Measurements from ENCODE around the gene DKK1.
A peak's percentile ranks its signal among the peaks of the same experiment; 100 is the strongest.

DKK1 gene, protein sequence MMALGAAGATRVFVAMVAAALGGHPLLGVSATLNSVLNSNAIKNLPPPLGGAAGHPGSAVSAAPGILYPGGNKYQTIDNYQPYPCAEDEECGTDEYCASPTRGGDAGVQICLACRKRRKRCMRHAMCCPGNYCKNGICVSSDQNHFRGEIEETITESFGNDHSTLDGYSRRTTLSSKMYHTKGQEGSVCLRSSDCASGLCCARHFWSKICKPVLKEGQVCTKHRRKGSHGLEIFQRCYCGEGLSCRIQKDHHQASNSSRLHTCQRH

DNA sequence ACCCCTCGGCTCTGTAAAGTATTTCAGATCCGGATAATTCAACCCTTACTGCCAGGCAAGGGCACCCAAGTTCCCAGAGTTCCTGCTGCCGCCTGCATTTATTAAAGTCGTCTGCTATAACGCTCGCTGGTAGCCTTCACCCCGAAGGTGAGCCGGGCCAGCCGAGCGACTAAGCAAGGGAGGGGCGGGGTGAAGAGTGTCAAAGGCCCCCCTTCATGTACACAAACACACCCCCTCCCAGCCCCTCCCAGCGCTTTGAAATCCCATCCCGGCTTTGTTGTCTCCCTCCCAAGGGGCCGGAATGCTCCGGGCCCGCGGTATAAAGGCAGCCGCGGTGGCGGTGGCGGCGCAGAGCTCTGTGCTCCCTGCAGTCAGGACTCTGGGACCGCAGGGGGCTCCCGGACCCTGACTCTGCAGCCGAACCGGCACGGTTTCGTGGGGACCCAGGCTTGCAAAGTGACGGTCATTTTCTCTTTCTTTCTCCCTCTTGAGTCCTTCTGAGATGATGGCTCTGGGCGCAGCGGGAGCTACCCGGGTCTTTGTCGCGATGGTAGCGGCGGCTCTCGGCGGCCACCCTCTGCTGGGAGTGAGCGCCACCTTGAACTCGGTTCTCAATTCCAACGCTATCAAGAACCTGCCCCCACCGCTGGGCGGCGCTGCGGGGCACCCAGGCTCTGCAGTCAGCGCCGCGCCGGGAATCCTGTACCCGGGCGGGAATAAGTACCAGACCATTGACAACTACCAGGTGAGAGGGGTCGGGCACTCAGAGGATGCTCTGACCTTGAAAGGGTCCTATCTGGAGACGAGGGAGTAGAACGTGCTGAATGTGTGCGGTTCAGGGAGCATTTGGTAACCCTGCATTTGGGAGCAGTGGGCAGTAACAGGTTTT lies at the start of gene DKK1:
Gene DKK1 (plus strand): TSS at position 349 of the 889 bp plus-strand sequence. CDS start 154 bp downstream, at position 503.
- H3K4me3 ChIP-seq (ENCODE audit: low read length): peak within 1 kb of the TSS; percentile 37
- peak within 1 kb of the TSS; percentile 60 for H3K9ac ChIP-seq (ENCODE audit: low read length)
- peaks cover 14% of the 10 kb centered on the region for H3K27me3 ChIP-seq (ENCODE audit: control insufficient read depth, insufficient read depth, low read length)
- H3K9me3 ChIP-seq (ENCODE audit: control insufficient read depth, low read length): no peaks in the 10 kb centered on the region
- no peaks in the 10 kb centered on the region for H3K36me3 ChIP-seq (ENCODE audit: control insufficient read depth, insufficient read depth, low read length)
- peaks cover 12% of the 10 kb centered on the region for H3K4me1 ChIP-seq (ENCODE audit: control insufficient read depth, insufficient read depth, low read length)

DNA sequence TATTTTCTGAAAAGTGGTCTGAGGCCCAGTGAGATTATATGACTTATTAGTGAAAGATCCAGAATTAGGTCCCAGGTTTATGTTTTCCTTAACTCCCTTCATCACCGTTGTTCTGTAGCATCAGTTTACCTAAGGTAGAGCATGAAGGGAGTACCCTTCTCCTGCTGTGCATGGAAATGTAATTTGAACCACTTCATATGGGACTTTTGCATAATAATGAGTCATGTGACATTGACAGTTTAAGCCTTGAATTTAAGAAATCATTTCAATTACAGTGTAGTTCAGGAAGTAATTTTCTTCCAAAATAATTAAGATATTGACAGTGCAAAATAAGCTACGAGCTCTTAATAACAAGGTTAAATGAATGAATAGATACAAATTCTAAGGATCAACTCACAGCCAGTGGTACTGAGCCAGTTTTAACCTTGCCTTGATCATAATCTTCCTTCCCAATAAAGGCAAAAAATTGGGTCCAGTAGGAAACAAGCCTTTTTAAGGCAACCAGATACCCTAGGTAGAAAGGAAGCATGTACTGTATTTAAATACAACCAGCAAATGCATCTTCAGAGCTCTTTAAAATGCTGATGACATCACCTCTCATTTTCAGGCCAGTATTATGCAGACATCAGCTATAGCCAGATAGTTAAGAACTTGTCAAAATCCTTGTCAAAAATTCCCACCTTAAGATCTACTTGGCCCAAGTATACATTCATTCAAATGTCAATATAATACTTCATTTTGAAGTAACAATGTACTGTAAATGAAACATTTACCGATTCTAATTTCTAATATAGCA lies 48.8 kb upstream of the DKK1 start:
- Histone ChIP-seq H3K27me3 (ENCODE audit: control insufficient read depth, insufficient read depth, low read length) (no peaks in the 10 kb centered on the region), H3K36me3 (ENCODE audit: control insufficient read depth, insufficient read depth, low read length) (no peaks in the 10 kb centered on the region), H3K9ac (ENCODE audit: low read length) (no peak overlapping the region), H3K4me3 (ENCODE audit: low read length) (no peak overlapping the region), H3K9me3 (ENCODE audit: control insufficient read depth, low read length) (no peaks in the 10 kb centered on the region), H3K4me1 (ENCODE audit: control insufficient read depth, insufficient read depth, low read length) (no peaks in the 10 kb centered on the region)

DNA sequence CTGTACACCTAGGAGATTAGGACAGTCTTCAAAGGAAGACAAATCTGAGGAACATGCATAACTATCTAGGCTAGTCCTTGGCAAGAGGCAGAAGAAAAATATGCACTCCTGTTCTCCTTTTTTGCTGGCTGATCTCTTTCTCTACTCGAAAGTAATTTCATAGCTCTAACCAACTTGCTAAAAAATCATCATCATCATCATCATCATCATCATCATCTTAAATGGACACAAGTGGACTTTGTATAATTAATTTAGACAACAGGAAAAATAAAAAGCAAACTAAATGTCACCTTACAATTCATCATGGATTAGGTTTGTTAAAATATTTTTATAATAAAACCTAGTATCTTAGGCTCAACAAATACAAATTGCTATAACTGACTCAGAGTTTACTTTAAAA lies 47.2 kb upstream of the DKK1 start:
- Histone ChIP-seq H3K9me3 (ENCODE audit: control insufficient read depth, low read length) (no peaks in the 10 kb centered on the region), H3K36me3 (ENCODE audit: control insufficient read depth, insufficient read depth, low read length) (no peaks in the 10 kb centered on the region), H3K9ac (ENCODE audit: low read length) (no peak overlapping the region), H3K4me1 (ENCODE audit: control insufficient read depth, insufficient read depth, low read length) (no peaks in the 10 kb centered on the region), H3K27me3 (ENCODE audit: control insufficient read depth, insufficient read depth, low read length) (no peaks in the 10 kb centered on the region), H3K4me3 (ENCODE audit: low read length) (no peak overlapping the region)

DNA sequence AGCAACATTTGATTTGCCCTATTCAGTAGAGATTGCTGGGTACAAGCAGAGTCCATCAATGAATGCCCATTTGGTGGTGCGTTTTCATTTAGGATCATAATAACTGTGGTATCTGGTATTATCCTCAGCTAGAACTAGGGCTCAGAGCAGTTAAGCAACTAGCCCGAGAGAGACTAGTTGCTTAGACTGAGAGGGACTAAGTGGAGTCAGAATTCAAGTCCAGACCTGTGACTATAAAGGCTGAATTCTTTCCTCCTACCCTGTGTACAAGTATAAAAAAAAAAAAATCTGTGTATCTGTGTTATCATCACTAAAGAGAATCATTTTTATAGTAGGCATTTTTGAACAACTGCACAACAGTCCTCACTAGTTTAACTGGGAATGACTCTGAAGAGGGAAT lies 45.3 kb upstream of the DKK1 start:
- H3K4me1 ChIP-seq (ENCODE audit: control insufficient read depth, insufficient read depth, low read length): no peaks in the 10 kb centered on the region
- no peaks in the 10 kb centered on the region for H3K9me3 ChIP-seq (ENCODE audit: control insufficient read depth, low read length)
- no peak overlapping the region for H3K4me3 ChIP-seq (ENCODE audit: low read length)
- no peak overlapping the region for H3K9ac ChIP-seq (ENCODE audit: low read length)
- no peaks in the 10 kb centered on the region for H3K36me3 ChIP-seq (ENCODE audit: control insufficient read depth, insufficient read depth, low read length)
- no peaks in the 10 kb centered on the region for H3K27me3 ChIP-seq (ENCODE audit: control insufficient read depth, insufficient read depth, low read length)

DNA sequence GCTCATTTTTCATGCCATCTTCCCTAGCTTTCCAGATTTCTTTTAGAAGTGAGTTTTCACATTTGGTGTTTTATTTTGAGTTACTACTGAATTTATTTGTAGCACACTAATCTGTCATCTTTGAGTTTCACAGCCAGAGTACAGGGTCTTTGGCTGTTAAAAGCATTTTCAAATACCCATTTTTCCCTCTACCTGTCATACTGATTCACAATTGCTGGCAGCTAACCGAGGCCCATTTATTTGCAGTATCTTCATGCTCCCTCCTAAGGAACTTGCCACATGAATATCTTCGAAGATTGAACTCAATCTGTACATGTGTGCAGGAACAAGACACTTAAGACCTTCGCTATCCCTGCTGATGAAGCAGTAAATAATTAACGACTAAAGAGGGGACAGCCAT lies 44.8 kb upstream of the DKK1 start:
- Histone ChIP-seq H3K27me3 (ENCODE audit: control insufficient read depth, insufficient read depth, low read length) (no peaks in the 10 kb centered on the region), H3K4me1 (ENCODE audit: control insufficient read depth, insufficient read depth, low read length) (no peaks in the 10 kb centered on the region), H3K36me3 (ENCODE audit: control insufficient read depth, insufficient read depth, low read length) (no peaks in the 10 kb centered on the region), H3K4me3 (ENCODE audit: low read length) (no peak overlapping the region), H3K9me3 (ENCODE audit: control insufficient read depth, low read length) (no peaks in the 10 kb centered on the region), H3K9ac (ENCODE audit: low read length) (no peak overlapping the region)

DNA sequence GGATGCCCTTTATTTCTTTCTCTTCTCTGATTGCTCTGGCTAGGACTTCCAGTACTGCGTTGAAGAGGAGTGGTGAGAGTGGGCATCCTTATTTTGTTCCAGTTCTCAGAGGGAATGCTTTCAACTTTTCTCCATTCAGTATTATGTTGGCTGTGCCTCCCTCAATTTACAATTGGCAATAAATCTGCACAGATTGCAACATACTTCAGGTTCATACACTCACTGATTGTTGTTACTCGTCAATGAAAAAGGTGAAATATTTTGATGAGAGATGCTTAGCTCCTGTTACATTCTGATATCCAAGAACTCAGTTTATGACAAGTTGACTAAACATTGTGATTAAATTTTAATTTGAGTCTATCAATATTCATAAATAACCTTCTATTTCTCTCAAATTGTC lies 37.9 kb upstream of the DKK1 start:
- no peaks in the 10 kb centered on the region for H3K4me1 ChIP-seq (ENCODE audit: control insufficient read depth, insufficient read depth, low read length)
- H3K36me3 ChIP-seq (ENCODE audit: control insufficient read depth, insufficient read depth, low read length): no peaks in the 10 kb centered on the region
- H3K27me3 ChIP-seq (ENCODE audit: control insufficient read depth, insufficient read depth, low read length): no peaks in the 10 kb centered on the region
- no peaks in the 10 kb centered on the region for H3K9me3 ChIP-seq (ENCODE audit: control insufficient read depth, low read length)
- no peak overlapping the region for H3K4me3 ChIP-seq (ENCODE audit: low read length)
- H3K9ac ChIP-seq (ENCODE audit: low read length): no peak overlapping the region

DNA sequence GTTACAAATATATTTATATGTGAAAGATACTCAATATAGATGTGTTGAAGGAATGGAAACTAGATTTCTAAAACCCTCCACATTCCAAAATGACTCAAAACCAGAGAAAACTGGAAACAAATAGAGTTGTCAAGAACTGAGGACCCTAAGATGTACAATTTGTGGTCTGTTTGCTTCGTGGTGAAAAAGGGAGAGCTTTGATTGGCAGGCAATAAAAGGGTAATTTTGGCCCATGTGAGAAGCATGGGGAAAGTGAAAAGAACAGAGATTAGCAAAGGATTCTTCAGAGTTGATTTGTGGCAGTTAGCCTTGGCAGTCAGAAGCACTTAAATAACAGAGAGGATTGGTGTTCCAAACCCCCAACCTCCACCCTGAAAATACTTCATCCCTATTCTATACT lies 37.1 kb upstream of the DKK1 start:
- Histone ChIP-seq H3K4me1 (ENCODE audit: control insufficient read depth, insufficient read depth, low read length) (no peaks in the 10 kb centered on the region), H3K9me3 (ENCODE audit: control insufficient read depth, low read length) (no peaks in the 10 kb centered on the region), H3K27me3 (ENCODE audit: control insufficient read depth, insufficient read depth, low read length) (no peaks in the 10 kb centered on the region), H3K4me3 (ENCODE audit: low read length) (no peak overlapping the region), H3K9ac (ENCODE audit: low read length) (no peak overlapping the region), H3K36me3 (ENCODE audit: control insufficient read depth, insufficient read depth, low read length) (no peaks in the 10 kb centered on the region)

DNA sequence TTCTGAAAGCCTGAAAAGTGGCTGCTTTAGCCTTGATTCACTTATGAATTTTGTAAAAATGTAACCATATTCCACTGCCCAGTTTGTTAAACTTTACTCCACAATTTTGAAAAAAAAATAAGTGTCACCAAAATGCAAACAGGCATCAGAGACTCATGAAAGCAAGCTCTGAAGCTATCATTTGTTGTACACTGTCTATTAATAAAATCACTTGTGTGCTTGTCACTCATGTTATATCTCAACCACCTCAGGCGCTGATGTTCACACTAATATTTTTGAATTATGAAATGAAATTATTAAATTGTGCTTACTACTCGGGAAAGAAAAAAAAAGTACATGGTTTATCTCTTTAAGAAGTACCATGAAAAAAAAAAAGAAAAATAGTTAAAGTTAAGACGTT lies 34.5 kb upstream of the DKK1 start:
- H3K9me3 ChIP-seq (ENCODE audit: control insufficient read depth, low read length): no peaks in the 10 kb centered on the region
- H3K27me3 ChIP-seq (ENCODE audit: control insufficient read depth, insufficient read depth, low read length): no peaks in the 10 kb centered on the region
- no peak overlapping the region for H3K9ac ChIP-seq (ENCODE audit: low read length)
- H3K4me1 ChIP-seq (ENCODE audit: control insufficient read depth, insufficient read depth, low read length): no peaks in the 10 kb centered on the region
- H3K36me3 ChIP-seq (ENCODE audit: control insufficient read depth, insufficient read depth, low read length): no peaks in the 10 kb centered on the region
- H3K4me3 ChIP-seq (ENCODE audit: low read length): no peak overlapping the region

DNA sequence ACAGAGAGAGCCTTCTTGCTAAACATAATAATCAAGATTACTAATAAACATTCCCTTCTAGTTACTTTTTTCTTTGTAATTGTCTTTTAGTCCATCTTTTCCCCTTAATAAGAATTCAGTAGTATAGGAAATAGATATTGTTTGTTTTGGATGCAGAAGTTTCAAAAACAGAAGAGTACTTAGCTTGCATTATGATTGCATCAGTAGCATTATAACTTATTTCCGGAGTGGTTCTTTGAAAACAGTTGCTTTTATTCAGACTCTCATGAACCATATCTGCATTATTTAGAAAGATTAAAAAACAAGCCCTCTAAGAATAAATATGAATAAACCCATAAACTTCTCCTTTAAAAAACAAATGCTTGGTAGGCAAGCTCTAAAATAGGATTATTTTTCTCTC lies 34.0 kb upstream of the DKK1 start:
- H3K27me3 ChIP-seq (ENCODE audit: control insufficient read depth, insufficient read depth, low read length): no peaks in the 10 kb centered on the region
- H3K9ac ChIP-seq (ENCODE audit: low read length): no peak overlapping the region
- H3K9me3 ChIP-seq (ENCODE audit: control insufficient read depth, low read length): no peaks in the 10 kb centered on the region
- H3K4me1 ChIP-seq (ENCODE audit: control insufficient read depth, insufficient read depth, low read length): no peaks in the 10 kb centered on the region
- no peaks in the 10 kb centered on the region for H3K36me3 ChIP-seq (ENCODE audit: control insufficient read depth, insufficient read depth, low read length)
- H3K4me3 ChIP-seq (ENCODE audit: low read length): no peak overlapping the region

DNA sequence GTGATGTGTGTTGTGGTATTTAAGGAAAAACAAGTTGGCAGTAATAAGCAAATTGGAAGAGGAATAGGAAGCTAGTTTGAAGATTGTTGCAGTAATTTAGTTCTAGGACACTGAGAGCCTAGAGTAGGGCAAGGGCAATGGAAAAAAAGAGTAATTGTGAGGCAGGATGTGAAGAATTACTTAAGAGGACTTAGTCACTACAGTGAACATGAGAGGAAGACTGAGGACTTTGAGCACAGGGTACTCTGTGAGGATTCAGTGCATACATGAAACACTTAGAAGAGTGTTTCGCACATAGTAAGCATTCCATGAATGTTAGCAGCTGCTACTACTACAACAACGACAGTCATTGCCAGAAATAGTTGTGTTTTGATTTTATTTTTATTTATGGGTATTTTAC lies 30.9 kb upstream of the DKK1 start:
- H3K9ac ChIP-seq (ENCODE audit: low read length): no peak overlapping the region
- no peaks in the 10 kb centered on the region for H3K36me3 ChIP-seq (ENCODE audit: control insufficient read depth, insufficient read depth, low read length)
- no peaks in the 10 kb centered on the region for H3K27me3 ChIP-seq (ENCODE audit: control insufficient read depth, insufficient read depth, low read length)
- H3K4me3 ChIP-seq (ENCODE audit: low read length): no peak overlapping the region
- no peaks in the 10 kb centered on the region for H3K9me3 ChIP-seq (ENCODE audit: control insufficient read depth, low read length)
- H3K4me1 ChIP-seq (ENCODE audit: control insufficient read depth, insufficient read depth, low read length): no peaks in the 10 kb centered on the region

DNA sequence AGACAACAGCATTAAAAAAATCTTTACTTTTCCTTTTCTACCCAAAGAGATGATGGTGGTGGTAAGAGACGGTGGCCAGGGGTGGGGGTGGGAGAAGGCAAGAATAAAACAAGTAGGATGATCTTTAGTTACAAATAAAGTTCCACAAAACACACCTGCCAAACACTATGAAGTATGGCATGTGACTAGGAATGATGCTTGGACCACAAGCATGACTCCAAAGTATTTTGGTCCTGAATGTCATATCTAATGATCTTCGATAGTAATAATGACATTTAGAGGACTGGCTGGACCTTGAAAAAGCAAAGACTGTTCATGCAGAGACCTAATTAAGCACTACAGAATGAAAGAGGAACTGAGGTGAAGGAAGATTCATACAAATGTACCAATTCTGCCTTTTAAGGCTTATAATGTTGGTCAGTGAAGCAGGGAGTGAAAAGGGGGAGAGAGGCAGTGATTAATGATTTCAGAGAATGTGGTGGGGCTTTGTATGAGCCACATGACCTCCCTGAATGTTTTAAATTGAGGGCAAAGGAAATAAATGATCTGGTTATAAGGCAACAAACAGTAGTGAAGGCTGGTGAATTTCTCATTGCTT lies 29.6 kb upstream of the DKK1 start:
- H3K36me3 ChIP-seq (ENCODE audit: control insufficient read depth, insufficient read depth, low read length): no peaks in the 10 kb centered on the region
- H3K9me3 ChIP-seq (ENCODE audit: control insufficient read depth, low read length): no peaks in the 10 kb centered on the region
- no peaks in the 10 kb centered on the region for H3K4me1 ChIP-seq (ENCODE audit: control insufficient read depth, insufficient read depth, low read length)
- no peaks in the 10 kb centered on the region for H3K27me3 ChIP-seq (ENCODE audit: control insufficient read depth, insufficient read depth, low read length)
- no peak overlapping the region for H3K9ac ChIP-seq (ENCODE audit: low read length)
- H3K4me3 ChIP-seq (ENCODE audit: low read length): no peak overlapping the region

Data from mucosa of stomach (tissue), 1 donor.